Endothelial cell of umbilical vein (primary cell): ENCODE data around the gene DBX1. TPM values are rescaled to one million over a fixed set of nuclear protein-coding genes. Genes with fewer than 3 reads are reported as not detected.

Source experiments
- BruUV-seq: library from RNA; stranded (reverse); fragments of 400-500 nt; replicated peaks from 2 replicates; lab custom pipeline; 2021; lab: Mats Ljungman, UMichigan
- CTCF ChIA-PET: fragments of 300-600, 350-600 bp; sonication (Branson Sonifier 250); formaldehyde crosslinking; loops from one replicate; lab custom pipeline; 2021; ENCODE audit warnings: antibody characterized with exemption, inconsistent platforms; lab: Charles Lee
- POLR2A ChIA-PET: fragments of 300-600, 350-600 bp; sonication (Branson Sonifier 250); formaldehyde crosslinking; loops from one replicate; lab custom pipeline; 2021; ENCODE audit warnings: antibody characterized with exemption, inconsistent platforms; lab: Charles Lee
- DNase-seq: peaks from one replicate; pipeline ENCODE4 v3.0.0-alpha.2; 2011; ENCODE audit warnings: low read depth, low spot score
- FAIRE-seq: peaks from 2 replicates; lab custom pipeline; 2011; peaks lifted over from hg19 to GRCh38; lab: Jason Lieb, UNC
- H2AFZ ChIP-seq: 2 replicates; pipeline ENCODE4 v1.6.0; 2012; ENCODE audit warnings: low read depth, low read length, control low read depth, inconsistent platforms
- H3K27ac ChIP-seq: 2 replicates; pipeline ENCODE4 v1.5.1; 2011; ENCODE audit warnings: low read depth, mild to moderate bottlenecking, control low read depth, low read length, moderate library complexity; ENCODE audit not compliant: insufficient read depth
- H3K27me3 ChIP-seq, 2 experiments: 2 replicates each; pipeline versions ENCODE4 v1.6.0 to v1.6.1; 2011; ENCODE audit warnings: low read length in 2 of 2, mixed read lengths in 1 of 2; ENCODE audit not compliant: control insufficient read depth in 2 of 2, insufficient read depth in 2 of 2
- H3K36me3 ChIP-seq, 2 experiments: 2 replicates in 1 of 2; 3 replicates in 1 of 2; pipeline ENCODE4 v1.5.1; 2011; ENCODE audit warnings: low read length in 2 of 2, mild to moderate bottlenecking in 1 of 2, moderate library complexity in 1 of 2; ENCODE audit not compliant: control insufficient read depth in 2 of 2, insufficient read depth in 2 of 2; ENCODE audit errors: extremely low read depth in 1 of 2
- H3K4me1 ChIP-seq: 3 replicates; pipeline ENCODE4 v1.5.1; 2011; ENCODE audit warnings: mild to moderate bottlenecking, low read length; ENCODE audit not compliant: control insufficient read depth, insufficient read depth; ENCODE audit errors: extremely low read depth
- H3K4me2 ChIP-seq: 2 replicates; pipeline ENCODE4 v1.6.1; 2011; ENCODE audit warnings: low read length, control low read depth, mixed read lengths; ENCODE audit not compliant: insufficient read depth
- H3K4me3 ChIP-seq, 3 experiments: fragments of 200-600 bp in 1 of 3; sonication (generic), shearing (Covaris generic) in 1 of 3; replicated peaks in 1 of 3; 2 replicates each; pipeline ENCODE4 v1.5.1; 2011 to 2016; ENCODE audit warnings: control low read depth in 3 of 3, low read length in 3 of 3, mild to moderate bottlenecking in 2 of 3, inconsistent platforms in 1 of 3, low read depth in 1 of 3, moderate library complexity in 1 of 3; ENCODE audit not compliant: insufficient read depth in 1 of 3
- H3K79me2 ChIP-seq: 2 replicates; pipeline ENCODE4 v1.6.0; 2012; ENCODE audit warnings: low read length, inconsistent platforms; ENCODE audit not compliant: control insufficient read depth, insufficient read depth
- H3K9ac ChIP-seq: replicated peaks from 2 replicates; pipeline ENCODE3; 2011; ENCODE audit warnings: low read length, control low read depth; ENCODE audit not compliant: insufficient read depth; ENCODE audit errors: extremely low read depth
- H3K9me1 ChIP-seq: replicated peaks from 3 replicates; pipeline ENCODE4 v1.6.0; 2011; ENCODE audit warnings: mild to moderate bottlenecking, low read length; ENCODE audit not compliant: control insufficient read depth, insufficient read depth; ENCODE audit errors: extremely low read depth
- H3K9me3 ChIP-seq: replicated peaks from 2 replicates; pipeline ENCODE4 v1.5.1; 2012; ENCODE audit warnings: low read length, inconsistent platforms; ENCODE audit not compliant: control insufficient read depth, insufficient read depth
- H4K20me1 ChIP-seq: replicated peaks from 2 replicates; pipeline ENCODE3; 2011; ENCODE audit warnings: mild to moderate bottlenecking, low read length; ENCODE audit not compliant: control insufficient read depth, insufficient read depth; ENCODE audit errors: extremely low read depth
- EZH2 ChIP-seq: IDR thresholded peaks from 2 replicates; pipeline ENCODE4 v1.6.1; 2012; ENCODE audit warnings: borderline replicate concordance, low read depth, mild to moderate bottlenecking, moderate library complexity, low read length, inconsistent platforms; ENCODE audit not compliant: severe bottlenecking
- FOS ChIP-seq: IDR thresholded peaks from 2 replicates; pipeline ENCODE4 v1.6.1; 2011; ENCODE audit warnings: mild to moderate bottlenecking, low read length, moderate library complexity, borderline replicate concordance; ENCODE audit not compliant: insufficient read depth
- GATA2 ChIP-seq: IDR thresholded peaks from 2 replicates; pipeline ENCODE4 v1.7.0; 2011; ENCODE audit warnings: low read depth, mild to moderate bottlenecking, moderate library complexity, mixed read lengths, low read length; ENCODE audit not compliant: insufficient read length, insufficient read depth
- JUN ChIP-seq: IDR thresholded peaks from 2 replicates; pipeline ENCODE4 v1.6.1; 2011; ENCODE audit warnings: borderline replicate concordance, low read depth; ENCODE audit not compliant: insufficient read length, insufficient read depth
- MAX ChIP-seq: IDR thresholded peaks from 2 replicates; pipeline ENCODE4 v1.6.1; 2011; ENCODE audit not compliant: insufficient read depth, insufficient read length
- MYC ChIP-seq: IDR thresholded peaks from one replicate; pipeline ENCODE4 v1.6.1; 2011; ENCODE audit warnings: mild to moderate bottlenecking, low read depth, low read length
- POLR2A ChIP-seq: IDR thresholded peaks from 2 replicates; pipeline ENCODE4 v1.6.1; 2012; ENCODE audit warnings: low read depth, mild to moderate bottlenecking, control low read depth, low read length
- POLR2AphosphoS5 ChIP-seq: IDR thresholded peaks from 2 replicates; pipeline ENCODE4 v1.6.1; 2012; ENCODE audit warnings: low read depth, mild to moderate bottlenecking, control low read depth, low read length, moderate library complexity; ENCODE audit not compliant: insufficient read depth
- dilution Hi-C: fragments of 300-500 bp; cut with MboI; formaldehyde crosslinking; loops from one replicate; pipeline ENCODE4 v1.15.0; 2019; ENCODE audit warnings: low sequenced_read_pairs; ENCODE audit not compliant: extremely low pct_ligation_motif_present
- intact Hi-C: fragments of 100-400 bp; cut with micrococcal nuclease; formaldehyde crosslinking; loops from one replicate; pipeline ENCODE4 v1.10.0; 2022
- polyA plus RNA-seq, 4 experiments: library from polyadenylated mRNA; depleted of rRNA in 3 of 4; stranded (reverse) in 3 of 4; unstranded in 1 of 4; fragments of >200 nt; gene quantifications; 2 replicates each; pipeline versions ENCODE4 v1.2.1 to v1.2.3, GENCODE V29; 2011 to 2012; ENCODE audit warnings: missing spikeins in 1 of 4
- total RNA-seq: library from RNA; stranded (reverse); gene quantifications from 2 replicates; pipeline ENCODE4 v1.2.3, GENCODE V29; 2021
- TF ChIP-seq, protein P1 (sequence below), 2 donors: IDR thresholded peaks; 1 replicate in 1 of 2; 2 replicates in 1 of 2; pipeline ENCODE4 v1.5.1; 2011; ENCODE audit warnings: low read length in 2 of 2, mild to moderate bottlenecking in 2 of 2, moderate library complexity in 2 of 2, control low read depth in 1 of 2, inconsistent platforms in 1 of 2, low read depth in 1 of 2; ENCODE audit not compliant: insufficient read depth in 1 of 2; ENCODE audit errors: extremely low read depth in 1 of 2

DBX1 gene
- total and polyA plus RNA-seq, 2 donors (not counting 3 experiments of a cell fraction or from before 2014, with no cell fraction given) = not detected

- intact Hi-C loops (no loop called here), dilution Hi-C loops (no loop called here)
- Histone ChIP-seq H3K27me3 (peaks cover 5 to 18% of the 10 kb centered on the region in 2 experiments), H3K36me3 (no peaks in the 10 kb centered on the region), H3K4me1 (no peaks in the 10 kb centered on the region), H3K27ac (no peak overlapping the region), H3K9me3 (no peaks in the 10 kb centered on the region), H3K9ac (no peak overlapping the region), H2AFZ (no peak overlapping the region), H3K9me1 (no peaks in the 10 kb centered on the region), H3K79me2 (no peaks in the 10 kb centered on the region), H4K20me1 (no peaks in the 10 kb centered on the region), H3K4me3 (no peak overlapping the region), H3K4me2 (no peak overlapping the region)
- DNase-seq = no peak
- POLR2A ChIA-PET = no interaction called here
- TF ChIP-seq JUN (no peak), EZH2 (no peak), POLR2AphosphoS5 (no peak), MAX (no peak), POLR2A (no peak), MYC (no peak), FOS (no peak), GATA2 (no peak)
- TF ChIP-seq, protein P1, sequence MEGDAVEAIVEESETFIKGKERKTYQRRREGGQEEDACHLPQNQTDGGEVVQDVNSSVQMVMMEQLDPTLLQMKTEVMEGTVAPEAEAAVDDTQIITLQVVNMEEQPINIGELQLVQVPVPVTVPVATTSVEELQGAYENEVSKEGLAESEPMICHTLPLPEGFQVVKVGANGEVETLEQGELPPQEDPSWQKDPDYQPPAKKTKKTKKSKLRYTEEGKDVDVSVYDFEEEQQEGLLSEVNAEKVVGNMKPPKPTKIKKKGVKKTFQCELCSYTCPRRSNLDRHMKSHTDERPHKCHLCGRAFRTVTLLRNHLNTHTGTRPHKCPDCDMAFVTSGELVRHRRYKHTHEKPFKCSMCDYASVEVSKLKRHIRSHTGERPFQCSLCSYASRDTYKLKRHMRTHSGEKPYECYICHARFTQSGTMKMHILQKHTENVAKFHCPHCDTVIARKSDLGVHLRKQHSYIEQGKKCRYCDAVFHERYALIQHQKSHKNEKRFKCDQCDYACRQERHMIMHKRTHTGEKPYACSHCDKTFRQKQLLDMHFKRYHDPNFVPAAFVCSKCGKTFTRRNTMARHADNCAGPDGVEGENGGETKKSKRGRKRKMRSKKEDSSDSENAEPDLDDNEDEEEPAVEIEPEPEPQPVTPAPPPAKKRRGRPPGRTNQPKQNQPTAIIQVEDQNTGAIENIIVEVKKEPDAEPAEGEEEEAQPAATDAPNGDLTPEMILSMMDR (IDR thresholded peaks at IDR 0.05; ENCODE audit: extremely low read depth in 1 of 2, insufficient read depth in 1 of 2, low read depth in 1 of 2, low read length in 2 of 2) = no peak
- CTCF ChIA-PET = interaction anchor here (1.4 kb wide), 1 partner anchor 12 kb away, joined by 3 read pairs; no protein-coding TSS in a partner anchor
- no peak for FAIRE-seq
- no TSS peak for BruUV-seq
These were observed 33.0 kb upstream of the DBX1 start for GRCh38 chr11:20193307-20193706.
